HFFc6 (cell line): Measurements from ENCODE around the gene DGCR2. TPM values are rescaled to one million over a fixed set of nuclear protein-coding genes. Genes with fewer than 3 reads are reported as not detected.

Source experiments
- DNase-seq: peaks from one replicate; pipeline ENCODE4 v3.0.0-alpha.2; 2018
- H3K27ac Mint-ChIP-seq: 2 replicates; pipeline ENCODE4 v1.8.0; 2020; ENCODE audit warnings: mild to moderate bottlenecking, mixed read lengths
- H3K27me3 Mint-ChIP-seq: 2 replicates; pipeline ENCODE4 v1.8.0; 2021; ENCODE audit warnings: mild to moderate bottlenecking, moderate library complexity, mixed read lengths; ENCODE audit not compliant: insufficient read depth
- H3K36me3 Mint-ChIP-seq: 2 replicates; pipeline ENCODE4 v1.8.0; 2021; ENCODE audit warnings: low read depth, mixed read lengths
- H3K4me1 Mint-ChIP-seq: 2 replicates; pipeline ENCODE4 v1.8.0; 2020; ENCODE audit warnings: low read depth, mixed read lengths
- H3K4me3 Mint-ChIP-seq: 2 replicates; pipeline ENCODE4 v1.8.0; 2020; ENCODE audit warnings: mild to moderate bottlenecking, moderate library complexity, mixed read lengths
- H3K9me3 Mint-ChIP-seq: 2 replicates; pipeline ENCODE4 v1.8.0; 2020; ENCODE audit warnings: mild to moderate bottlenecking, mixed read lengths
- CTCF ChIP-seq: fragments of 200-600 bp; sonication (generic); IDR thresholded peaks from 2 replicates; pipeline ENCODE4 v1.5.0; 2021; ENCODE audit warnings: antibody characterized with exemption, mild to moderate bottlenecking
- total RNA-seq, 6 experiments: library from RNA; stranded (reverse); fragmentation: NEBNext Ultra II Directional; extraction: Animal tissue kit (Norgen Biotek cat#: 25700); gene quantifications; 2 replicates in 1 of 6; 3 replicates in 5 of 6; pipeline ENCODE4 v1.2.3, GENCODE V29; 2021

DGCR2 gene
- total RNA-seq, 6 experiments from 2014 or later = 46.1 to 57.9 (median 53.7) TPM

GRCh38 chr22:19094393-19094997, 27.7 kb downstream of the DGCR2 start:
- no peak for DNase-seq
- Mint-ChIP-seq H3K4me1 (peaks cover 14% of the 10 kb centered on the region), H3K9me3 (no peaks in the 10 kb centered on the region), H3K4me3 (no peak overlapping the region), H3K36me3 (no peaks in the 10 kb centered on the region; the same call in 1 of the 2 replicates), H3K27me3 (no peaks in the 10 kb centered on the region; the same call in 1 of the 2 replicates), H3K27ac (no peak overlapping the region)
- no peak for TF ChIP-seq CTCF

- Mint-ChIP-seq H3K27me3 (no peaks in the 10 kb centered on the region; the same call in 1 of the 2 replicates), H3K4me3 (no peak overlapping the region), H3K27ac (no peak overlapping the region), H3K36me3 (peaks cover 8% of the 10 kb centered on the region), H3K9me3 (no peaks in the 10 kb centered on the region), H3K4me1 (peaks cover 5% of the 10 kb centered on the region; the same call in 1 of the 2 replicates)
- DNase-seq = no peak
- TF ChIP-seq CTCF = no peak
These were observed 29.5 kb downstream of the DGCR2 start for GRCh38 chr22:19092725-19093124.

GRCh38 chr22:19090586-19091127, 31.6 kb downstream of the DGCR2 start:
- no peaks in the 10 kb centered on the region for H3K9me3 Mint-ChIP-seq
- H3K27ac Mint-ChIP-seq = no peak overlapping the region
- DNase-seq = no peak
- H3K4me1 Mint-ChIP-seq = peaks cover 20% of the 10 kb centered on the region
- no peak for TF ChIP-seq CTCF
- no peaks in the 10 kb centered on the region; the same call in 1 of the 2 replicates for H3K27me3 Mint-ChIP-seq
- peaks cover 16% of the 10 kb centered on the region for H3K36me3 Mint-ChIP-seq
- no peak overlapping the region for H3K4me3 Mint-ChIP-seq

GRCh38 chr22:19090183-19090582, 32.0 kb downstream of the DGCR2 start:
- peaks cover 16% of the 10 kb centered on the region for H3K36me3 Mint-ChIP-seq
- TF ChIP-seq CTCF = no peak
- peaks cover 25% of the 10 kb centered on the region for H3K4me1 Mint-ChIP-seq
- no peak overlapping the region for H3K4me3 Mint-ChIP-seq
- DNase-seq = no peak
- H3K27ac Mint-ChIP-seq = no peak overlapping the region
- H3K27me3 Mint-ChIP-seq = no peaks in the 10 kb centered on the region; the same call in 1 of the 2 replicates
- no peaks in the 10 kb centered on the region for H3K9me3 Mint-ChIP-seq

- H3K36me3 Mint-ChIP-seq = peaks cover 16% of the 10 kb centered on the region; the same call in 1 of the 2 replicates
- H3K4me1 Mint-ChIP-seq = peaks cover 29% of the 10 kb centered on the region
- no peak for TF ChIP-seq CTCF
- H3K4me3 Mint-ChIP-seq = no peak overlapping the region
- DNase-seq = no peak
- H3K27me3 Mint-ChIP-seq = no peaks in the 10 kb centered on the region; the same call in 1 of the 2 replicates
- H3K27ac Mint-ChIP-seq = no peak overlapping the region
- H3K9me3 Mint-ChIP-seq = no peaks in the 10 kb centered on the region
These were observed 33.2 kb downstream of the DGCR2 start for GRCh38 chr22:19088866-19089595.
